Left lung (tissue), 14 donors: ENCODE measurements around the gene ATP1A2. TPM values are rescaled to one million over a fixed set of nuclear protein-coding genes. Genes with fewer than 3 reads are reported as not detected.
A peak's percentile ranks its signal among the peaks of the same experiment; 100 is the strongest.

Experiments
- ATAC-seq: fragments of 200-7000 bp; cut with Tn5 transposase; one replicate; pipeline ENCODE4 v1.9.1; 2020; ENCODE audit warnings: moderate library complexity
- DNase-seq, 4 donors: peaks; one replicate each; pipeline ENCODE4 v3.0.0-alpha.2; 2013 to 2020
- H3K27ac ChIP-seq, 2 donors: fragments of 200-600 bp; sonication (generic) in 1 of 2; one replicate each; pipeline versions ENCODE4 v1.5.0 to v1.8.0; 2020 to 2021
- H3K27me3 ChIP-seq, 2 donors: fragments of 200-600 bp; sonication (generic) in 1 of 2; one replicate each; pipeline versions ENCODE4 v1.5.0 to v1.8.0; 2020 to 2021
- H3K36me3 ChIP-seq, 2 donors: fragments of 200-600 bp; sonication (generic) in 1 of 2; one replicate each; pipeline versions ENCODE4 v1.5.0 to v1.8.0; 2020 to 2021
- H3K4me1 ChIP-seq, 2 donors: fragments of 200-600 bp; one replicate each; pipeline ENCODE4 v1.8.0; 2021
- H3K4me3 ChIP-seq, 2 donors: fragments of 200-600 bp; sonication (generic) in 1 of 2; one replicate each; pipeline versions ENCODE4 v1.5.0 to v1.8.0; 2020 to 2021; ENCODE audit warnings: mild to moderate bottlenecking in 1 of 2
- H3K9me3 ChIP-seq, 2 donors: fragments of 200-600 bp; sonication (generic) in 1 of 2; one replicate each; pipeline versions ENCODE4 v1.5.0 to v1.8.0; 2020 to 2021
- intact Hi-C, 2 donors: fragments of 100-400 bp; cut with DNase I; formaldehyde crosslinking; loops; one replicate each; pipeline versions ENCODE4 v1.11.2 to v1.14.2; 2022
- long read RNA-seq, 12 donors: library from polyadenylated mRNA in 2 of 12; unstranded in 2 of 12; transcript quantifications; one replicate each; pipeline ENCODE4 v2.0.0 and lab custom pipeline, GENCODE V29; 2019 to 2026
- polyA plus RNA-seq, 6 donors: library from polyadenylated mRNA; unstranded; fragments of 120-200 nt; gene quantifications; one replicate each; pipeline ENCODE4 v1.2.1, GENCODE V29; 2013; ENCODE audit not compliant: insufficient read length in 6 of 6
- total RNA-seq, 2 donors: library from RNA; stranded (reverse); fragmentation: NEBNext Ultra II Directional; extraction: Animal tissue kit (Norgen Biotek cat#: 25700); gene quantifications; one replicate each; pipeline ENCODE4 v1.2.1, GENCODE V29; 2021
- TF ChIP-seq, protein P1 (sequence below), 2 donors: fragments of 200-600 bp; sonication (generic) in 1 of 2; IDR thresholded peaks; one replicate each; pipeline versions ENCODE4 v1.5.0 to v1.8.0; 2021; ENCODE audit warnings: antibody characterized with exemption in 2 of 2
- donor health status: DM: no; HTN: yes; CAD: no.
- donor health status: DM: no; HTN: no; CAD: no.

Gene ATP1A2
- total RNA-seq (1 to 10 TPM; 2.8 to 5.0 TPM), polyA plus RNA-seq (10 to 100 TPM in 4 of 6 donors, 1 to 10 TPM in 2; 7.7 to 15.9 (median 12.4) TPM)
- long read RNA-seq, donor 1, full-length matches to known transcripts: 1 of 1 reads
- long read RNA-seq, donor 1, partial matches to known transcripts: 0 of 1 reads
- long read RNA-seq, donor 1, other reads (novel, unspliced or antisense): 0 of 1 reads
- long read RNA-seq, donor 2, partial matches to known transcripts: 9 of 9 reads
- long read RNA-seq, donor 2, other reads (novel, unspliced or antisense): 0 of 9 reads
- long read RNA-seq, donor 3: 0 reads
- long read RNA-seq, donor 4: 0 reads
- long read RNA-seq, donor 5: 0 reads
- long read RNA-seq, donor 6: 0 reads
- long read RNA-seq, donor 7: 0 reads
- long read RNA-seq, donor 8: 0 reads
- long read RNA-seq, donor 9: 0 reads
- long read RNA-seq, donor 10, partial matches to known transcripts: 0 of 1 reads
- long read RNA-seq, donor 10, other reads (novel, unspliced or antisense): 1 of 1 reads
- long read RNA-seq, donor 11, full-length matches to known transcripts: 43 of 164 reads
- long read RNA-seq, donor 11, partial matches to known transcripts: 121 of 164 reads
- long read RNA-seq, donor 11, other reads (novel, unspliced or antisense): 0 of 164 reads
- long read RNA-seq, donor 12: 0 reads

DNA sequence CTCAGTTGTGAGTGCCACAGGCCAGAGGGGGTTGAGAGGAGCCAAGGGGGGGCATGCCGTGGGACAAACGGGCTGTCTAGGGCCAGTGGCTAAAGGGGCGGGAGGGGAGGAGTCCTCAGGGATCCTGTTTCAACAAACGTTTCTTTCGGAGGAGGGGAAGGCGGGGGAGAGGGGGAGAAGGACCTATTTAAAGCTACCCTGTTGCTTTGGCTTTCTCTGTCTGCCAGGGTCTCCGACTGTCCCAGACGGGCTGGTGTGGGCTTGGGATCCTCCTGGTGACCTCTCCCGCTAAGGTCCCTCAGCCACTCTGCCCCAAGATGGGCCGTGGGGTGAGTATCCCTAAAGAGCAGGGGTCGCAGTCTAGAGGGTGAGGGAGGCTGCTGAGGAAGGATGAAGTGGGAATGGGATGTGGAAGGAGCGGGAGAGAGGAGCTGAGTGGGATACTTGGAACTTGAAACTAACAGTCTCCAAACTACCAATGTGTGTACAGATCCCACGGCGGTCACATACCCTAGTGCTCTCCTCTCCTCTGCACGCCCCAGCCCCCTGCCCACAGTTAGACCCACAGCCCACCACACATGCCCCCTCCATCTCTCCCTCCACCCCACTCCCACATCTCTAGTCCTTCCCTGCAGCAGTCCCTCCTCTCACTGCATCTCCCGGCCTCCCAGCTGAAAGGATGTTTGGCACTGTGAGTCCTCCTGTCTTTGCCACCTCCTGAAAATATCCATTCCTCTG is at the start of gene ATP1A2:
ATP1A2 (plus strand) TSS at position 215 of the 738 bp plus-strand sequence; CDS start at position 318, 103 bp downstream.
- H3K36me3 ChIP-seq: no peaks in the 10 kb centered on the region
- H3K9me3 ChIP-seq: no peaks in the 10 kb centered on the region
- no peak within 1 kb of the TSS for H3K27ac ChIP-seq
- DNase-seq (peak in 1 of 4 donors; percentile 47), ATAC-seq (no peak)
- peaks cover 0 to 19% of the 10 kb centered on the region in 2 donors for H3K27me3 ChIP-seq
- intact Hi-C loops: no loop called here
- TF ChIP-seq, protein P1, sequence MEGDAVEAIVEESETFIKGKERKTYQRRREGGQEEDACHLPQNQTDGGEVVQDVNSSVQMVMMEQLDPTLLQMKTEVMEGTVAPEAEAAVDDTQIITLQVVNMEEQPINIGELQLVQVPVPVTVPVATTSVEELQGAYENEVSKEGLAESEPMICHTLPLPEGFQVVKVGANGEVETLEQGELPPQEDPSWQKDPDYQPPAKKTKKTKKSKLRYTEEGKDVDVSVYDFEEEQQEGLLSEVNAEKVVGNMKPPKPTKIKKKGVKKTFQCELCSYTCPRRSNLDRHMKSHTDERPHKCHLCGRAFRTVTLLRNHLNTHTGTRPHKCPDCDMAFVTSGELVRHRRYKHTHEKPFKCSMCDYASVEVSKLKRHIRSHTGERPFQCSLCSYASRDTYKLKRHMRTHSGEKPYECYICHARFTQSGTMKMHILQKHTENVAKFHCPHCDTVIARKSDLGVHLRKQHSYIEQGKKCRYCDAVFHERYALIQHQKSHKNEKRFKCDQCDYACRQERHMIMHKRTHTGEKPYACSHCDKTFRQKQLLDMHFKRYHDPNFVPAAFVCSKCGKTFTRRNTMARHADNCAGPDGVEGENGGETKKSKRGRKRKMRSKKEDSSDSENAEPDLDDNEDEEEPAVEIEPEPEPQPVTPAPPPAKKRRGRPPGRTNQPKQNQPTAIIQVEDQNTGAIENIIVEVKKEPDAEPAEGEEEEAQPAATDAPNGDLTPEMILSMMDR (IDR thresholded peaks at IDR 0.05): no peak
- no peak within 1 kb of the TSS for H3K4me3 ChIP-seq
- H3K4me1 ChIP-seq: peaks cover 0 to 3% of the 10 kb centered on the region in 2 donors

DNA sequence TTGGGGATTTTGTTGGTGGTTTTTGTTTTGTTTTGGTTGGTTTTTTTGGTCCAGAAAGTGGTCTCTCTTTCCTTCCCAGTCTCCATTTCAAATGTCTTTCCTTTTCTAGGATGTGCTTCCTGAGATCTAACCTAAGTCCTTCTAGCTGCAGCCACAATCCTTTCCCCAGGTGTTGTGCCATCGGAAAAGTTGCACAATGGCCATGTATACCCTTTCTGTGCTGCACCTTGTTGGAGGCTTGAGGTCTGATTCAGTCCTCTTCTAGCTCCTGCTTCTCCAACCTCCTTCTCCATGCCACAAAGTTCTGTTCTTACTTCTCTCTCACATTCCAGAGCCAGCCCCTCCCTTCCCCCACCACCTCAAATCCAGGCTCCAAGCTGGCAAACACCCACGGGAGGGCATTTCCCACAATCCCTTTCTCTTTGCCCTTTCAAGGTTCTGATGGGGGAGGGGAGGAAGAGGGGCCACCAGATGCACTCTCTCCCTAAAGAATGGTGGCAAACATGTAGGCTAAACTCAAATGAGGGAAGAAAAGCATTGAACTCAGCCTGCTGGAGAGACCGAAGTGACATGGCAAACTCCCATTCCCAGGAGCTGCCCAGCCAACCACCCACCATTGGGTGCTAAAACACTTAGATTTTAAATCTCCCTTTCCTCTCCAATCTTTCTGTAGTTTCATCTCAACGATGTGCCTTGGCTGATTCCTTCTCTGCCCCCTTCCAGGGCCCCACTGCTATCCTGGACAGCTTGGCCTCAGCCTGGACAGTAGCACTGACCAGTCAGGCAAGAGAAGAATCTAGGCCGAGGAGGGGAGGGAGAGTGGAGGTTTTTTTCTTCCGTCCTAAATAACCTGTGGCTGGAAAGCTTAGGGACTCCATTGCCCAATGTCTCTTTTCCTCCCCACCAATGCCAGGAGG is 48.5 kb upstream of the ATP1A2 start:
- DNase-seq: no peak
- Histone ChIP-seq H3K36me3 (no peaks in the 10 kb centered on the region), H3K27ac (no peak overlapping the region), H3K4me3 (no peak overlapping the region), H3K9me3 (no peaks in the 10 kb centered on the region), H3K27me3 (peaks cover 6 to 52% of the 10 kb centered on the region in 2 donors), H3K4me1 (peaks cover 4 to 16% of the 10 kb centered on the region in 2 donors)
- TF ChIP-seq, protein P1 (IDR thresholded peaks at IDR 0.05): no peak
- no peak for ATAC-seq
- intact Hi-C loops: no loop called here

DNA sequence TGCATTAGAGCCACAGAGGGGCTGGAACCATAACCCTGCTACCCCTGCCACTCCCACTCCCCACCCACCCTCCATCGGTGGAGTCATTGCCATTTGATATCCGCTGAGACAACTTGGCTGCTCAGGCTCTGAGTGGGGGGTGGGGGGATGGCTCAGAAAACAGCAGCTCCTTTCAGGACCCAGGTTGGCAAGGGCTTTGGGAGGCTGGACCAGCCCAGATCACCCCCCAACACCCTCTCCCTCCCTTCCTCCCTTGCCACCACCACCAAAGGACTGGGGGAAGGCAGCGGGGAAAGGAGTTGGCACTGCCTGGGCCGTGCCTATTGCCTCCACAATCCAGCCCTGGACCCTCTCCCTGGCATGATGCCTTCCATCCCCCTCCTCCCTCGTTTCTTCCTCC is 47.3 kb upstream of the ATP1A2 start:
- H3K27me3 ChIP-seq: peaks cover 6 to 41% of the 10 kb centered on the region in 2 donors
- TF ChIP-seq, protein P1 (IDR thresholded peaks at IDR 0.05): no peak
- no peaks in the 10 kb centered on the region for H3K9me3 ChIP-seq
- intact Hi-C loops: no loop called here
- ATAC-seq: no peak
- peaks cover 4 to 16% of the 10 kb centered on the region in 2 donors for H3K4me1 ChIP-seq
- H3K27ac ChIP-seq: no peak overlapping the region
- no peaks in the 10 kb centered on the region for H3K36me3 ChIP-seq
- no peak for DNase-seq
- no peak overlapping the region for H3K4me3 ChIP-seq

DNA sequence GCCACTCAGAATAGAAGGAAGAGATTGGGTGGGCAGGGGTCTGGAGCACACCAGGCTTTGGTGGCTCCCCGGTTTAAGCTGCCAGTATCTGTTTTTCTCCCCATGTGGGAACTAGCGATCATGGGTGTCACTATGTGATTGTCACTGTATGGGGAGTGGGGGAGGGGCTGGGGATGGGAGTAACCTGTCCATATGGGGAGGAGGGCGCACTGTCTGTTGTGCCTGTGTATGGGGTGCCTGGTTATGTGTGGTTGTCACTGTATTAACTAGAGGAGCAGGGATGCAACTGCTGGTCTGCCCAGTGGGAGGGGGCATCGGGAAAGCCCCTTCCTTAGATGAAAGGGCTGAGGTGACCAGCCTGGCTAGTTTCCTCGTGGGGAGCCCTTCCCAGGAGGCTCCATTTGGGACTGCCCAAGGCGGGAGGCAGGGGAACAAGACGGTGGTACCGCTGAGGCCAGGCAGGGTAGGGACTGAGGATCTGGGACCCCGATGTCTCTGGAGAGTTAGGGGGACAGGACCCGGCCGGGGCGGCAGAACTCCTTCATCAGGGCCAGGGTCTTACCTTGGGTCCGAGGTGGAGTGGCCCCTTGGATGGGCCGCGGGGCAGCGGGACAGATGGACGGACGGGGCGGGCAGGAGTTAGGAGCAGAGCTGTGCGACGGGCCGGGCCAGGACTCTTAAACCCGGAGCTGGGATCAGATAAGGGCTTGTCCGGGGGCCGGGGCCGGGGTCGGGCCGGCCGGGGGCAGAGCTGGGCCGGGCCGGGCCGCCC is 45.9 kb upstream of the ATP1A2 start, which contains the start of gene KCNJ10:
KCNJ10 (minus strand) TSS at position 701 of the 772 bp plus-strand sequence. CDS start 27,628 bp downstream, outside the sequence.
- H3K4me1 ChIP-seq: peaks cover 4 to 16% of the 10 kb centered on the region in 2 donors
- peak in 1 of 4 donors; percentile 80 for DNase-seq
- TF ChIP-seq, protein P1 (IDR thresholded peaks at IDR 0.05): no peak
- H3K4me3 ChIP-seq: peak within 1 kb of the TSS; percentile 41 to 48
- peaks cover 6 to 38% of the 10 kb centered on the region in 2 donors for H3K27me3 ChIP-seq
- no peaks in the 10 kb centered on the region for H3K36me3 ChIP-seq
- no peak within 1 kb of the TSS for H3K27ac ChIP-seq
- no peak for ATAC-seq
- intact Hi-C loops: no loop called here
- H3K9me3 ChIP-seq: no peaks in the 10 kb centered on the region
